Keratinocyte (primary cell): Measurements from ENCODE around the gene ZNF169. TPM values are rescaled to one million over a fixed set of nuclear protein-coding genes. Genes with fewer than 3 reads are reported as not detected.
"Not testable (repeated sequence)": the region's sequence is repeated elsewhere in the genome, so short reads cannot be mapped to it uniquely, and the experiment has no call there.

ENCODE experiments used
- DNase-seq: peaks from one replicate; pipeline ENCODE4 v3.0.0-alpha.2; 2011; ENCODE audit warnings: low read depth, missing footprints, low spot score
- FAIRE-seq: peaks from 2 replicates; lab custom pipeline; 2011; peaks lifted over from hg19 to GRCh38; lab: Jason Lieb, UNC
- H2AFZ ChIP-seq: 2 replicates; pipeline ENCODE4 v1.6.0; 2012; ENCODE audit warnings: low read length, control low read depth, inconsistent platforms; ENCODE audit not compliant: control insufficient read depth
- H3K27ac ChIP-seq: 2 replicates; pipeline ENCODE4 v1.5.1; 2011; ENCODE audit warnings: low read length; ENCODE audit not compliant: control insufficient read depth, insufficient read depth
- H3K27me3 ChIP-seq: 3 replicates; pipeline ENCODE4 v1.6.0; 2011; ENCODE audit warnings: low read length; ENCODE audit not compliant: control insufficient read depth, insufficient read depth; ENCODE audit errors: extremely low read depth
- H3K36me3 ChIP-seq, 2 experiments: 2 replicates in 1 of 2; 3 replicates in 1 of 2; pipeline ENCODE4 v1.5.1; 2011; ENCODE audit warnings: low read length in 2 of 2, mild to moderate bottlenecking in 1 of 2; ENCODE audit not compliant: control insufficient read depth in 2 of 2, insufficient read depth in 2 of 2; ENCODE audit errors: extremely low read depth in 1 of 2
- H3K4me1 ChIP-seq: 3 replicates; pipeline ENCODE4 v1.5.1; 2011; ENCODE audit warnings: low read length; ENCODE audit not compliant: control insufficient read depth, insufficient read depth; ENCODE audit errors: extremely low read depth
- H3K4me2 ChIP-seq: 3 replicates; pipeline ENCODE4 v1.6.0; 2011; ENCODE audit warnings: low read depth, low read length; ENCODE audit not compliant: control insufficient read depth, insufficient read depth; ENCODE audit errors: extremely low read depth
- H3K4me3 ChIP-seq, 3 experiments: fragments of 200-600 bp in 1 of 3; sonication (generic) in 1 of 3; 2 replicates in 2 of 3; 3 replicates in 1 of 3; pipeline ENCODE4 v1.5.1; 2011 to 2016; ENCODE audit warnings: low read length in 3 of 3, mild to moderate bottlenecking in 3 of 3, control low read depth in 2 of 3, inconsistent platforms in 1 of 3, low read depth in 1 of 3, mixed read lengths in 1 of 3, mixed run types in 1 of 3, moderate library complexity in 1 of 3; ENCODE audit not compliant: control insufficient read depth in 2 of 3, insufficient read depth in 2 of 3; ENCODE audit errors: extremely low read depth in 1 of 3
- H3K79me2 ChIP-seq: 2 replicates; pipeline ENCODE4 v1.6.0; 2012; ENCODE audit warnings: low read length; ENCODE audit not compliant: control insufficient read depth, insufficient read depth
- H3K9ac ChIP-seq: 3 replicates; pipeline ENCODE4 v1.6.0; 2011; ENCODE audit warnings: low read length; ENCODE audit not compliant: control insufficient read depth, insufficient read depth; ENCODE audit errors: extremely low read depth
- H3K9me1 ChIP-seq: 3 replicates; pipeline ENCODE4 v1.6.0; 2011; ENCODE audit warnings: low read length; ENCODE audit not compliant: control insufficient read depth, insufficient read depth; ENCODE audit errors: extremely low read depth
- H3K9me3 ChIP-seq: 2 replicates; pipeline ENCODE4 v1.5.1; 2012; ENCODE audit warnings: low read depth, low read length; ENCODE audit not compliant: control insufficient read depth
- H4K20me1 ChIP-seq: 3 replicates; pipeline ENCODE4 v1.6.0; 2011; ENCODE audit warnings: low read length; ENCODE audit not compliant: control insufficient read depth, insufficient read depth; ENCODE audit errors: extremely low read depth
- EZH2 ChIP-seq: IDR thresholded peaks from one replicate; pipeline ENCODE4 v1.6.1; 2012; ENCODE audit warnings: inconsistent platforms, mild to moderate bottlenecking, low read length, moderate library complexity
- dilution Hi-C: fragments of 300-500 bp; cut with MboI; formaldehyde crosslinking; loops from one replicate; pipeline ENCODE4 v1.7.0; 2020; ENCODE audit warnings: low sequenced_read_pairs; ENCODE audit not compliant: extremely low pct_ligation_motif_present
- polyA plus RNA-seq, 5 experiments: library from polyadenylated mRNA; depleted of rRNA in 3 of 5; stranded (reverse) in 3 of 5; stranded (forward) in 1 of 5; unstranded in 1 of 5; fragments of >200 nt; gene quantifications; 1 replicate in 1 of 5; 2 replicates in 3 of 5; 3 replicates in 1 of 5; pipeline versions ENCODE4 v1.2.1 to v1.2.3, GENCODE V29; 2011 to 2012; ENCODE audit warnings: missing spikeins in 2 of 5, low read depth in 1 of 5, low replicate concordance in 1 of 5
- TF ChIP-seq, protein P1 (sequence below), 3 experiments: IDR thresholded peaks in 1 of 3; conservative IDR thresholded peaks in 1 of 3; optimal IDR thresholded peaks in 1 of 3; 2 replicates in 2 of 3; 3 replicates in 1 of 3; pipeline versions ENCODE3 to v1.5.1; 2011; ENCODE audit warnings: low read length in 3 of 3, mild to moderate bottlenecking in 3 of 3, moderate library complexity in 2 of 3, control low read depth in 1 of 3, inconsistent platforms in 1 of 3; ENCODE audit not compliant: insufficient read depth in 2 of 3; ENCODE audit errors: extremely low read depth in 1 of 3

ZNF169 gene
- polyA plus RNA-seq, 1 donor (not counting 4 experiments of a cell fraction or from before 2014, with no cell fraction given), result 3.7 TPM

DNA sequence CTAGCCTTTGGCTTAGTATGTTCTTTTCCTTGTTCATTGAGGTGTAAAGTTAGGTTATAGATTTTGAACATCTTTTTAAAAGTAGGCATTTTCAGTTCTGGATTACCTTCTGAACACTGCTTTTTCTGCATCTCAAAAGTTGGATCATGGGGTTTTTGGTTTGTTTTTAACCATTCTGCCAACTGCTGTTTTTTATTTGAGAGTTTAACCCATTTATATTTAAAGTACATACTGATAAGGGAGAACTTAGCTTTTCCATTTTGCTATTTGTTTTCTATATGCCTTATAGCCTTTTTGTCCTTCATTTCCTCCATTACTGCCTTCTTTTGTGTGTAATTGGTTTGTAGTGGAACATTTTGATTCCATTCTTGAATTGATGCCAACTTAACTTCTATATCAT is 30.5 kb upstream of the ZNF169 start:
- dilution Hi-C loops, result no loop called here
- Histone ChIP-seq H3K9me3 (no peaks in the 10 kb centered on the region), H3K79me2 (no peaks in the 10 kb centered on the region), H3K4me2 (no peak overlapping the region), H3K4me1 (no peaks in the 10 kb centered on the region), H2AFZ (no peak overlapping the region), H3K36me3 (no peaks in the 10 kb centered on the region), H3K27ac (no peak overlapping the region), H3K9me1 (no peaks in the 10 kb centered on the region), H4K20me1 (no peaks in the 10 kb centered on the region), H3K4me3 (no peak overlapping the region), H3K27me3 (no peaks in the 10 kb centered on the region), H3K9ac (no peak overlapping the region)
- TF ChIP-seq, protein P1, sequence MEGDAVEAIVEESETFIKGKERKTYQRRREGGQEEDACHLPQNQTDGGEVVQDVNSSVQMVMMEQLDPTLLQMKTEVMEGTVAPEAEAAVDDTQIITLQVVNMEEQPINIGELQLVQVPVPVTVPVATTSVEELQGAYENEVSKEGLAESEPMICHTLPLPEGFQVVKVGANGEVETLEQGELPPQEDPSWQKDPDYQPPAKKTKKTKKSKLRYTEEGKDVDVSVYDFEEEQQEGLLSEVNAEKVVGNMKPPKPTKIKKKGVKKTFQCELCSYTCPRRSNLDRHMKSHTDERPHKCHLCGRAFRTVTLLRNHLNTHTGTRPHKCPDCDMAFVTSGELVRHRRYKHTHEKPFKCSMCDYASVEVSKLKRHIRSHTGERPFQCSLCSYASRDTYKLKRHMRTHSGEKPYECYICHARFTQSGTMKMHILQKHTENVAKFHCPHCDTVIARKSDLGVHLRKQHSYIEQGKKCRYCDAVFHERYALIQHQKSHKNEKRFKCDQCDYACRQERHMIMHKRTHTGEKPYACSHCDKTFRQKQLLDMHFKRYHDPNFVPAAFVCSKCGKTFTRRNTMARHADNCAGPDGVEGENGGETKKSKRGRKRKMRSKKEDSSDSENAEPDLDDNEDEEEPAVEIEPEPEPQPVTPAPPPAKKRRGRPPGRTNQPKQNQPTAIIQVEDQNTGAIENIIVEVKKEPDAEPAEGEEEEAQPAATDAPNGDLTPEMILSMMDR (optimal IDR thresholded peaks at IDR 0.05 in 1 of 3, IDR thresholded peaks at IDR 0.05 in 1 of 3, conservative IDR thresholded peaks at IDR 0.05 in 1 of 3; ENCODE audit: extremely low read depth in 1 of 3, insufficient read depth in 2 of 3, low read length in 3 of 3), result no peak
- no peak for TF ChIP-seq EZH2
- DNase-seq (no peak), FAIRE-seq (no peak)

DNA sequence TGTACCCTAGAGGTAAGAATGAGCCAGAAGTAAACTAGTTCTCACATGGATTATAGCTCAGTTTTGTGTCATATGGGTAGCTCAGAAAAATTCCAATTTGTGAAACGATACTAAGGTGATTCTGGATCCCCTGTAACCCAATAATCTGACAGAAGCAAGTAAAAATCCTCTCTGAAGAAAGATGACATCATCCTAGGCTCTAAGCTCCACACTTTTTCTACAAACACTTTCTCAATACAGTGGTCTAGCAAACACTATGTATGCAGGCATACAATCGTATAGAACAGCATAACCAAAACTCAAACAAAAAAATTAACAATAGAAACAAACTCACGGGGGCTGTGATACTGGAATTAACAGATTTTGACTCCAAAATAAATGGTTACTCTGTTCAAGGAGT is 26.7 kb upstream of the ZNF169 start:
- FAIRE-seq, result no peak
- Histone ChIP-seq H3K4me2 (no peak overlapping the region), H3K4me1 (no peaks in the 10 kb centered on the region), H3K9me3 (no peaks in the 10 kb centered on the region), H3K36me3 (no peaks in the 10 kb centered on the region), H2AFZ (no peak overlapping the region), H3K27ac (no peak overlapping the region), H3K9me1 (no peaks in the 10 kb centered on the region), H3K4me3 (no peak overlapping the region), H4K20me1 (no peaks in the 10 kb centered on the region), H3K9ac (no peak overlapping the region), H3K79me2 (no peaks in the 10 kb centered on the region), H3K27me3 (no peaks in the 10 kb centered on the region)
- no peak for DNase-seq
- dilution Hi-C loops, result no loop called here
- TF ChIP-seq, protein P1 (optimal IDR thresholded peaks at IDR 0.05 in 1 of 3, IDR thresholded peaks at IDR 0.05 in 1 of 3, conservative IDR thresholded peaks at IDR 0.05 in 1 of 3; ENCODE audit: extremely low read depth in 1 of 3, insufficient read depth in 2 of 3, low read length in 3 of 3), result no peak
- no peak for TF ChIP-seq EZH2

DNA sequence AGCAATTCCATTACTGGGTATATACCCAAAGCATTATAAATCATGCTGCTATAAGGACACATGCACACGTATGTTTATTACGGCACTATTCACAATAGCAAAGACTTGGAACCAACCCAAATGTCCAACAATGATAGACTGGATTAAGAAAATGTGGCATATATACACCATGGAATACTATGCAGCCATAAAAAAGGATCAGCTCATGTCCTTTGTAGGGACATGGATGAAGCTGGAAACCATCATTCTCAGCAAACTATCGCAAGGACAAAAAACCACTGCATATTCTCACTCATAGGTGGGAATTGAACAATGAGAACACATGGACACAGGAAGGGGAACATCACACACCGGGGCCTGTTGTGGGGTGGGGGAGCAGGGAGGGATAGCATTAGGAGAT is 18.0 kb upstream of the ZNF169 start:
- H2AFZ ChIP-seq, H3K27ac ChIP-seq, H3K9me1 ChIP-seq, H3K9me3 ChIP-seq, H3K4me1 ChIP-seq, H3K27me3 ChIP-seq, dilution Hi-C loops, H3K36me3 ChIP-seq, H3K79me2 ChIP-seq, H4K20me1 ChIP-seq, H3K4me3 ChIP-seq, H3K4me2 ChIP-seq, H3K9ac ChIP-seq, FAIRE-seq, DNase-seq: not testable (repeated sequence)
